Measurements from ENCODE around the gene DUSP28. TPM values are rescaled to one million over a fixed set of nuclear protein-coding genes. Genes with fewer than 3 reads are reported as not detected.

DUSP28 gene
- total and polyA plus RNA-seq, 10 of the 15 experiments (the other 5 are each of a cell fraction or from before 2014, with no cell fraction given), result 2.5 to 12.5 (median 6.4) TPM

DNA sequence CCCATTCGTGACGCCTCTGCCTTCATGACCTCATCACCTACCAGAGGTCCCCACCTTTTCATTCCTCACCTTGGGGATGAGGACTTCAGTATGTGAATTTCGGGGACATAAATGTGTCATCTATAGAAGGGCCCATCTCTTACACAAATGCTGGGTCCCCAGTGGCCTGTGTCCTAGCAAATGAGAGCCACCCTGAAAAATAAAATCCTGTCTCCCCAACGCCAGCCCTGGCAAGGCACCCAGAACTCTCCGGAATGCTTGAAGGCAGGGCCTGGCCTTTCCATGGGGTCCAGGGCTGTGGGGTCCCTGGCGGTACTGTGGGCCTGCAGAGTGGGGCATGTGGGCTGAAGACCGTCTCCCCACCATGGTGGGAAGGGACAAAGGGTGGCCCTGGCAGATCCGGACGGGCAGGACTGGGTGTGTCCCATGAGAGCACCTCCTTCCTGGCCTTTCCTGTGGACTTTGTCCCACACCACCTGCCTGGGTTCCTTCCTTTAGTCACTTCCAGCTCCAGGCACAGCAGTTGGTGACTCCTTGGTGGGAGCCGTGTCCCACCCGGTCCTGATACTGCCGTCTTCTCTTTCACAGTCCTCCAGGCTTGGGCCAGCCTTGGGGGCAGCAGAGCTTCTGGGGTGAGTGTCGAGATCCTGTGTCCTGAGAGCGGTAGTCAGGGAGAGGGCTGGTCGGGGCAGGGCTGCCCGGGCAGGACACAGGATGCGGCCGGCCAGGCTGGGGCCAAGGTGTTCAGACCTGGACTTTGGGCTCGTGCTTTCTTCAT, 45.0 kb downstream of the DUSP28 start (continued):
- TF ChIP-seq, protein P1, sequence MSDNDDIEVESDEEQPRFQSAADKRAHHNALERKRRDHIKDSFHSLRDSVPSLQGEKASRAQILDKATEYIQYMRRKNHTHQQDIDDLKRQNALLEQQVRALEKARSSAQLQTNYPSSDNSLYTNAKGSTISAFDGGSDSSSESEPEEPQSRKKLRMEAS (IDR thresholded peaks at IDR 0.05; ENCODE audit: low read depth, low read length), result no peak
- TF ChIP-seq, protein P2, sequence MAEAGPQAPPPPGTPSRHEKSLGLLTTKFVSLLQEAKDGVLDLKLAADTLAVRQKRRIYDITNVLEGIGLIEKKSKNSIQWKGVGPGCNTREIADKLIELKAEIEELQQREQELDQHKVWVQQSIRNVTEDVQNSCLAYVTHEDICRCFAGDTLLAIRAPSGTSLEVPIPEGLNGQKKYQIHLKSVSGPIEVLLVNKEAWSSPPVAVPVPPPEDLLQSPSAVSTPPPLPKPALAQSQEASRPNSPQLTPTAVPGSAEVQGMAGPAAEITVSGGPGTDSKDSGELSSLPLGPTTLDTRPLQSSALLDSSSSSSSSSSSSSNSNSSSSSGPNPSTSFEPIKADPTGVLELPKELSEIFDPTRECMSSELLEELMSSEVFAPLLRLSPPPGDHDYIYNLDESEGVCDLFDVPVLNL (IDR thresholded peaks at IDR 0.05; ENCODE audit: low read depth, low read length), result no peak
- TF ChIP-seq ZZZ3 (IDR thresholded peaks at IDR 0.05; ENCODE audit: control insufficient read depth, insufficient read length, low read depth), result no peak
- no peak for TF ChIP-seq NR2C1 (IDR thresholded peaks at IDR 0.05)

DNA sequence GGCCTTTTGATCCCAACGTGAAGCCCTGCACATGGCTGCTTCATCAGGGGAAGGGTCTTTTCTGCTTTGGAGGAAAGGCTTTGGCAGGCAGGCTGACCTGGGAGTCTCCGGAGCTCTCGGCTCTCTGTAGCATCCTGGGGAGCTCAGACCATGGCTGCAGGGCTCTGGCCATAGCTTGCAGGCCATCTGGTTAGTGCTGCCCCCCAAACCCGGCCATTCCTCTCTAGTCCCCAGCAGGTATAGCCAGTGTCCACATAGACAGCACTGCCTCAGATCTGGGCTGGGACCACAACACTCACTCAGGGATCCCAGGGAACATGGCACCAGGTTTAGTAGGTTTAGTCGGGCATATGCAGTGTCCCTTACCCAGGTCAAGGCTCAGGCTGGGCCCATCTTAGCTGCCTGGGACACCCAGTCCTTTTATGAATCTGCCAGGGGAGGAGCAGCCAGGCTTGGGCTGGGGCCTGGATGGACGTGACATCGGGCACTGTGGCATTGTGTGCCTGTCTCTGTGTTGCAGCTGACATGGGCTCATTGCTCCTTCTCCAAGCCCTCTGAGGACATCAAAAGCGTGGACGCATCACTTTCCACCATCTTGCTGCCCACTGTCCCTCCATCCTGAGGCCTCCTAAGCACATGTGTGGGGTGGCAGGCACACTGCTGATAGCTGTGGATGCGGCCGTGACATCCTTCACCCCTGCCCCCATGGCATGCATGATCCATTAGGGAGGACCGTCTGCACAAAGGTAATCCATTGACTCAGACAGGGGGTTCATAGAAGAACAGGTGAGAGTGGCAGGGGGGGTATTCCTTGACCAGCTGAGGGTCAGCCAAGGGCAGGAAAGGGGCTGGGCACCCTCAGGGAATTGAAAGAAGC, 45.9 kb downstream of the DUSP28 start:
- POLR2A ChIA-PET, result no interaction called here
- BruUV-seq (replicated peaks), result no TSS peak
- no peak overlapping the region for H3K9ac ChIP-seq (ENCODE audit: control insufficient read depth, insufficient read depth, low read length)
- no peaks in the 10 kb centered on the region for H3K36me3 ChIP-seq (ENCODE audit: control insufficient read depth in 2 of 2, insufficient read depth in 2 of 2, low read length in 1 of 2)
- ATAC-seq (no peak), DNase-seq (ENCODE audit: low read depth, low spot score) (no peak), FAIRE-seq (no peak)
- 77% methylated on average over 12 of the region's 12 CpGs for WGBS (ENCODE audit: insufficient coverage, insufficient replicate concordance, low lambda C conversion rate, missing lambda C conversion rate)
- no peak overlapping the region for H3K27ac ChIP-seq (ENCODE audit: control insufficient read depth, insufficient read depth)
- H3K79me2 ChIP-seq (ENCODE audit: control insufficient read depth, insufficient read depth, low read length), result no peaks in the 10 kb centered on the region
- no peaks in the 10 kb centered on the region for H4K20me1 ChIP-seq (ENCODE audit: control insufficient read depth, insufficient read depth)
- no peak overlapping the region for H3K4me3 ChIP-seq
- H2AFZ ChIP-seq (ENCODE audit: control insufficient read depth, low read depth, low read length), result no peak overlapping the region
- CTCF ChIA-PET, result interaction anchor here (0.5 kb wide), 1 partner anchor 47 kb away, joined by 3 read pairs; no protein-coding TSS in a partner anchor
- H3K4me1 ChIP-seq (ENCODE audit: control insufficient read depth, insufficient read depth, low read length), result no peaks in the 10 kb centered on the region
- H3K4me2 ChIP-seq (ENCODE audit: control insufficient read depth, insufficient read depth), result no peak overlapping the region
- no peaks in the 10 kb centered on the region for H3K27me3 ChIP-seq (replicated peaks in 1 of 2; ENCODE audit: control insufficient read depth in 2 of 2, insufficient read depth in 2 of 2, low read length in 1 of 2)
- intact Hi-C loops (cut with micrococcal nuclease; ENCODE audit: unreplicated experiment), result no loop called here
- RAD21 ChIA-PET (ENCODE audit: unreplicated experiment), result no interaction called here
- in situ Hi-C loops (cut with MboI), result no loop called here
- SMC1A ChIA-PET (ENCODE audit: uncharacterized antibody, unreplicated experiment), result no interaction called here
- no peaks in the 10 kb centered on the region for H3K9me3 ChIP-seq (replicated peaks; ENCODE audit: control insufficient read depth, insufficient read depth, low read length)
- TF ChIP-seq, protein P3, sequence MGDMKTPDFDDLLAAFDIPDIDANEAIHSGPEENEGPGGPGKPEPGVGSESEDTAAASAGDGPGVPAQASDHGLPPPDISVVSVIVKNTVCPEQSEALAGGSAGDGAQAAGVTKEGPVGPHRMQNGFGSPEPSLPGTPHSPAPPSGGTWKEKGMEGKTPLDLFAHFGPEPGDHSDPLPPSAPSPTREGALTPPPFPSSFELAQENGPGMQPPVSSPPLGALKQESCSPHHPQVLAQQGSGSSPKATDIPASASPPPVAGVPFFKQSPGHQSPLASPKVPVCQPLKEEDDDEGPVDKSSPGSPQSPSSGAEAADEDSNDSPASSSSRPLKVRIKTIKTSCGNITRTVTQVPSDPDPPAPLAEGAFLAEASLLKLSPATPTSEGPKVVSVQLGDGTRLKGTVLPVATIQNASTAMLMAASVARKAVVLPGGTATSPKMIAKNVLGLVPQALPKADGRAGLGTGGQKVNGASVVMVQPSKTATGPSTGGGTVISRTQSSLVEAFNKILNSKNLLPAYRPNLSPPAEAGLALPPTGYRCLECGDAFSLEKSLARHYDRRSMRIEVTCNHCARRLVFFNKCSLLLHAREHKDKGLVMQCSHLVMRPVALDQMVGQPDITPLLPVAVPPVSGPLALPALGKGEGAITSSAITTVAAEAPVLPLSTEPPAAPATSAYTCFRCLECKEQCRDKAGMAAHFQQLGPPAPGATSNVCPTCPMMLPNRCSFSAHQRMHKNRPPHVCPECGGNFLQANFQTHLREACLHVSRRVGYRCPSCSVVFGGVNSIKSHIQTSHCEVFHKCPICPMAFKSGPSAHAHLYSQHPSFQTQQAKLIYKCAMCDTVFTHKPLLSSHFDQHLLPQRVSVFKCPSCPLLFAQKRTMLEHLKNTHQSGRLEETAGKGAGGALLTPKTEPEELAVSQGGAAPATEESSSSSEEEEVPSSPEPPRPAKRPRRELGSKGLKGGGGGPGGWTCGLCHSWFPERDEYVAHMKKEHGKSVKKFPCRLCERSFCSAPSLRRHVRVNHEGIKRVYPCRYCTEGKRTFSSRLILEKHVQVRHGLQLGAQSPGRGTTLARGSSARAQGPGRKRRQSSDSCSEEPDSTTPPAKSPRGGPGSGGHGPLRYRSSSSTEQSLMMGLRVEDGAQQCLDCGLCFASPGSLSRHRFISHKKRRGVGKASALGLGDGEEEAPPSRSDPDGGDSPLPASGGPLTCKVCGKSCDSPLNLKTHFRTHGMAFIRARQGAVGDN (IDR thresholded peaks at IDR 0.05), result no peak
- TF ChIP-seq EED (IDR thresholded peaks at IDR 0.05; ENCODE audit: low read depth) (no peak), KDM1A (IDR thresholded peaks at IDR 0.05; ENCODE audit: borderline replicate concordance) (no peak), NR2C1 (IDR thresholded peaks at IDR 0.05) (no peak), BMI1 (IDR thresholded peaks at IDR 0.05; ENCODE audit: borderline replicate concordance) (no peak), PAX8 (IDR thresholded peaks at IDR 0.05) (no peak)
- TF ChIP-seq, protein P4, sequence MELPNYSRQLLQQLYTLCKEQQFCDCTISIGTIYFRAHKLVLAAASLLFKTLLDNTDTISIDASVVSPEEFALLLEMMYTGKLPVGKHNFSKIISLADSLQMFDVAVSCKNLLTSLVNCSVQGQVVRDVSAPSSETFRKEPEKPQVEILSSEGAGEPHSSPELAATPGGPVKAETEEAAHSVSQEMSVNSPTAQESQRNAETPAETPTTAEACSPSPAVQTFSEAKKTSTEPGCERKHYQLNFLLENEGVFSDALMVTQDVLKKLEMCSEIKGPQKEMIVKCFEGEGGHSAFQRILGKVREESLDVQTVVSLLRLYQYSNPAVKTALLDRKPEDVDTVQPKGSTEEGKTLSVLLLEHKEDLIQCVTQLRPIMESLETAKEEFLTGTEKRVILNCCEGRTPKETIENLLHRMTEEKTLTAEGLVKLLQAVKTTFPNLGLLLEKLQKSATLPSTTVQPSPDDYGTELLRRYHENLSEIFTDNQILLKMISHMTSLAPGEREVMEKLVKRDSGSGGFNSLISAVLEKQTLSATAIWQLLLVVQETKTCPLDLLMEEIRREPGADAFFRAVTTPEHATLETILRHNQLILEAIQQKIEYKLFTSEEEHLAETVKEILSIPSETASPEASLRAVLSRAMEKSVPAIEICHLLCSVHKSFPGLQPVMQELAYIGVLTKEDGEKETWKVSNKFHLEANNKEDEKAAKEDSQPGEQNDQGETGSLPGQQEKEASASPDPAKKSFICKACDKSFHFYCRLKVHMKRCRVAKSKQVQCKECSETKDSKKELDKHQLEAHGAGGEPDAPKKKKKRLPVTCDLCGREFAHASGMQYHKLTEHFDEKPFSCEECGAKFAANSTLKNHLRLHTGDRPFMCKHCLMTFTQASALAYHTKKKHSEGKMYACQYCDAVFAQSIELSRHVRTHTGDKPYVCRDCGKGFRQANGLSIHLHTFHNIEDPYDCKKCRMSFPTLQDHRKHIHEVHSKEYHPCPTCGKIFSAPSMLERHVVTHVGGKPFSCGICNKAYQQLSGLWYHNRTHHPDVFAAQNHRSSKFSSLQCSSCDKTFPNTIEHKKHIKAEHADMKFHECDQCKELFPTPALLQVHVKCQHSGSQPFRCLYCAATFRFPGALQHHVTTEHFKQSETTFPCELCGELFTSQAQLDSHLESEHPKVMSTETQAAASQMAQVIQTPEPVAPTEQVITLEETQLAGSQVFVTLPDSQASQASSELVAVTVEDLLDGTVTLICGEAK (IDR thresholded peaks at IDR 0.05; ENCODE audit: borderline replicate concordance), result no peak
